WTC11 (cell line): Measurements from ENCODE around the gene TCHP.

Experiments used
- ATF1 ChIP-seq: sonication (generic); formaldehyde crosslinking; IDR thresholded peaks from 2 replicates; pipeline ENCODE4 v1.8.1; 2023; ENCODE audit warnings: mild to moderate bottlenecking, moderate library complexity, missing genetic modification reagents
- ELF4 ChIP-seq: sonication (generic); formaldehyde crosslinking; IDR thresholded peaks from 2 replicates; pipeline ENCODE4 v1.8.1; 2022; ENCODE audit warnings: low read depth, mild to moderate bottlenecking, moderate library complexity, missing genetic modification reagents
- GABPB1 ChIP-seq: sonication (generic); formaldehyde crosslinking; IDR thresholded peaks from 2 replicates; pipeline ENCODE4 v1.8.1; 2023; ENCODE audit warnings: mild to moderate bottlenecking, missing genetic modification reagents
- NFE2L1 ChIP-seq: sonication (generic); formaldehyde crosslinking; IDR thresholded peaks from 2 replicates; pipeline ENCODE4 v1.8.1; 2023; ENCODE audit warnings: missing genetic modification reagents
- NFYB ChIP-seq: sonication (generic); formaldehyde crosslinking; conservative IDR thresholded peaks from 2 replicates; pipeline ENCODE4 v1.8.0; 2022; ENCODE audit warnings: low read depth, missing genetic modification reagents
- TF ChIP-seq, protein P1 (sequence below): sonication (generic); formaldehyde crosslinking; IDR thresholded peaks from 2 replicates; pipeline ENCODE4 v1.8.1; 2022; ENCODE audit warnings: mild to moderate bottlenecking, moderate library complexity, missing genetic modification reagents
- TF ChIP-seq, protein P2 (sequence below): fragments of 200-600 bp; IDR thresholded peaks from 2 replicates; pipeline ENCODE4 v1.8.0; 2022; ENCODE audit warnings: antibody characterized with exemption
- TF ChIP-seq, protein P3 (sequence below): sonication (generic); formaldehyde crosslinking; IDR thresholded peaks from 2 replicates; pipeline ENCODE4 v1.8.1; 2022; ENCODE audit warnings: mild to moderate bottlenecking, missing genetic modification reagents, moderate library complexity, borderline replicate concordance
- TF ChIP-seq, protein P4 (sequence below): sonication (generic); formaldehyde crosslinking; IDR thresholded peaks from 2 replicates; pipeline ENCODE4 v1.8.1; 2023; ENCODE audit warnings: mild to moderate bottlenecking, missing genetic modification reagents, borderline replicate concordance
- TF ChIP-seq, protein P5 (sequence below): sonication (generic); formaldehyde crosslinking; IDR thresholded peaks from 2 replicates; pipeline ENCODE4 v1.8.0; 2022; ENCODE audit warnings: mild to moderate bottlenecking, missing genetic modification reagents

GRCh38 chr12:109938947-109939346 lies 38.9 kb downstream of the TCHP start:
- TF ChIP-seq, protein P1, sequence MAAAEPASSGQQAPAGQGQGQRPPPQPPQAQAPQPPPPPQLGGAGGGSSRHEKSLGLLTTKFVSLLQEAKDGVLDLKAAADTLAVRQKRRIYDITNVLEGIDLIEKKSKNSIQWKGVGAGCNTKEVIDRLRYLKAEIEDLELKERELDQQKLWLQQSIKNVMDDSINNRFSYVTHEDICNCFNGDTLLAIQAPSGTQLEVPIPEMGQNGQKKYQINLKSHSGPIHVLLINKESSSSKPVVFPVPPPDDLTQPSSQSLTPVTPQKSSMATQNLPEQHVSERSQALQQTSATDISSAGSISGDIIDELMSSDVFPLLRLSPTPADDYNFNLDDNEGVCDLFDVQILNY (CRISPR knock-in tag) = no peak
- TF ChIP-seq, protein P2, sequence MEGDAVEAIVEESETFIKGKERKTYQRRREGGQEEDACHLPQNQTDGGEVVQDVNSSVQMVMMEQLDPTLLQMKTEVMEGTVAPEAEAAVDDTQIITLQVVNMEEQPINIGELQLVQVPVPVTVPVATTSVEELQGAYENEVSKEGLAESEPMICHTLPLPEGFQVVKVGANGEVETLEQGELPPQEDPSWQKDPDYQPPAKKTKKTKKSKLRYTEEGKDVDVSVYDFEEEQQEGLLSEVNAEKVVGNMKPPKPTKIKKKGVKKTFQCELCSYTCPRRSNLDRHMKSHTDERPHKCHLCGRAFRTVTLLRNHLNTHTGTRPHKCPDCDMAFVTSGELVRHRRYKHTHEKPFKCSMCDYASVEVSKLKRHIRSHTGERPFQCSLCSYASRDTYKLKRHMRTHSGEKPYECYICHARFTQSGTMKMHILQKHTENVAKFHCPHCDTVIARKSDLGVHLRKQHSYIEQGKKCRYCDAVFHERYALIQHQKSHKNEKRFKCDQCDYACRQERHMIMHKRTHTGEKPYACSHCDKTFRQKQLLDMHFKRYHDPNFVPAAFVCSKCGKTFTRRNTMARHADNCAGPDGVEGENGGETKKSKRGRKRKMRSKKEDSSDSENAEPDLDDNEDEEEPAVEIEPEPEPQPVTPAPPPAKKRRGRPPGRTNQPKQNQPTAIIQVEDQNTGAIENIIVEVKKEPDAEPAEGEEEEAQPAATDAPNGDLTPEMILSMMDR = no peak
- TF ChIP-seq NFYB (CRISPR knock-in tag) (no peak), ELF4 (CRISPR knock-in tag) (no peak), GABPB1 (CRISPR knock-in tag) (no peak), ATF1 (CRISPR knock-in tag) (no peak), NFE2L1 (CRISPR knock-in tag) (no peak)
- TF ChIP-seq, protein P3, sequence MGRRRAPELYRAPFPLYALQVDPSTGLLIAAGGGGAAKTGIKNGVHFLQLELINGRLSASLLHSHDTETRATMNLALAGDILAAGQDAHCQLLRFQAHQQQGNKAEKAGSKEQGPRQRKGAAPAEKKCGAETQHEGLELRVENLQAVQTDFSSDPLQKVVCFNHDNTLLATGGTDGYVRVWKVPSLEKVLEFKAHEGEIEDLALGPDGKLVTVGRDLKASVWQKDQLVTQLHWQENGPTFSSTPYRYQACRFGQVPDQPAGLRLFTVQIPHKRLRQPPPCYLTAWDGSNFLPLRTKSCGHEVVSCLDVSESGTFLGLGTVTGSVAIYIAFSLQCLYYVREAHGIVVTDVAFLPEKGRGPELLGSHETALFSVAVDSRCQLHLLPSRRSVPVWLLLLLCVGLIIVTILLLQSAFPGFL (CRISPR knock-in tag) = no peak
- TF ChIP-seq, protein P4, sequence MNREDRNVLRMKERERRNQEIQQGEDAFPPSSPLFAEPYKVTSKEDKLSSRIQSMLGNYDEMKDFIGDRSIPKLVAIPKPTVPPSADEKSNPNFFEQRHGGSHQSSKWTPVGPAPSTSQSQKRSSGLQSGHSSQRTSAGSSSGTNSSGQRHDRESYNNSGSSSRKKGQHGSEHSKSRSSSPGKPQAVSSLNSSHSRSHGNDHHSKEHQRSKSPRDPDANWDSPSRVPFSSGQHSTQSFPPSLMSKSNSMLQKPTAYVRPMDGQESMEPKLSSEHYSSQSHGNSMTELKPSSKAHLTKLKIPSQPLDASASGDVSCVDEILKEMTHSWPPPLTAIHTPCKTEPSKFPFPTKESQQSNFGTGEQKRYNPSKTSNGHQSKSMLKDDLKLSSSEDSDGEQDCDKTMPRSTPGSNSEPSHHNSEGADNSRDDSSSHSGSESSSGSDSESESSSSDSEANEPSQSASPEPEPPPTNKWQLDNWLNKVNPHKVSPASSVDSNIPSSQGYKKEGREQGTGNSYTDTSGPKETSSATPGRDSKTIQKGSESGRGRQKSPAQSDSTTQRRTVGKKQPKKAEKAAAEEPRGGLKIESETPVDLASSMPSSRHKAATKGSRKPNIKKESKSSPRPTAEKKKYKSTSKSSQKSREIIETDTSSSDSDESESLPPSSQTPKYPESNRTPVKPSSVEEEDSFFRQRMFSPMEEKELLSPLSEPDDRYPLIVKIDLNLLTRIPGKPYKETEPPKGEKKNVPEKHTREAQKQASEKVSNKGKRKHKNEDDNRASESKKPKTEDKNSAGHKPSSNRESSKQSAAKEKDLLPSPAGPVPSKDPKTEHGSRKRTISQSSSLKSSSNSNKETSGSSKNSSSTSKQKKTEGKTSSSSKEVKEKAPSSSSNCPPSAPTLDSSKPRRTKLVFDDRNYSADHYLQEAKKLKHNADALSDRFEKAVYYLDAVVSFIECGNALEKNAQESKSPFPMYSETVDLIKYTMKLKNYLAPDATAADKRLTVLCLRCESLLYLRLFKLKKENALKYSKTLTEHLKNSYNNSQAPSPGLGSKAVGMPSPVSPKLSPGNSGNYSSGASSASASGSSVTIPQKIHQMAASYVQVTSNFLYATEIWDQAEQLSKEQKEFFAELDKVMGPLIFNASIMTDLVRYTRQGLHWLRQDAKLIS (CRISPR knock-in tag) = no peak
- TF ChIP-seq, protein P5, sequence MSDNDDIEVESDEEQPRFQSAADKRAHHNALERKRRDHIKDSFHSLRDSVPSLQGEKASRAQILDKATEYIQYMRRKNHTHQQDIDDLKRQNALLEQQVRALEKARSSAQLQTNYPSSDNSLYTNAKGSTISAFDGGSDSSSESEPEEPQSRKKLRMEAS (CRISPR knock-in tag) = no peak
